ENCODE results near the gene C10orf90.

- no peak for TF ChIP-seq CTCF (IDR thresholded peaks at IDR 0.05)
- no peak for TF ChIP-seq POLR2A (IDR thresholded peaks at IDR 0.05)
These were observed 146.0 kb downstream of the C10orf90 start for GRCh38 chr10:126524526-126524925.
